HepG2 (cell line): ENCODE measurements around the gene CTF1. TPM values are rescaled to one million over a fixed set of nuclear protein-coding genes. Genes with fewer than 3 reads are reported as not detected.

ENCODE experiments used
- CBX1 ChIP-seq: IDR thresholded peaks from one replicate; pipeline ENCODE4 v1.6.1; 2016; ENCODE audit warnings: antibody characterized with exemption, low read depth
- CENPX ChIP-seq: sonication (generic); formaldehyde crosslinking; IDR thresholded peaks from 2 replicates; pipeline ENCODE4 v1.9.0; 2021; ENCODE audit warnings: mild to moderate bottlenecking, missing genetic modification reagents, moderate library complexity
- CREBL2 ChIP-seq: sonication (generic); formaldehyde crosslinking; IDR thresholded peaks from 2 replicates; pipeline ENCODE4 v1.8.1; 2023; ENCODE audit warnings: missing genetic modification reagents, mild to moderate bottlenecking, borderline replicate concordance
- FOSL2 ChIP-seq: sonication (generic); formaldehyde crosslinking; IDR thresholded peaks from 2 replicates; pipeline ENCODE4 v1.4.0; 2020; ENCODE audit warnings: missing genetic modification reagents
- FOXM1 ChIP-seq: sonication (generic); formaldehyde crosslinking; IDR thresholded peaks from 2 replicates; pipeline ENCODE4 v1.5.0; 2020; ENCODE audit warnings: missing genetic modification reagents
- HDAC1 ChIP-seq: sonication (generic); formaldehyde crosslinking; IDR thresholded peaks from 2 replicates; pipeline ENCODE4 v1.5.1; 2020; ENCODE audit warnings: mild to moderate bottlenecking, missing genetic modification reagents
- HNRNPUL1 ChIP-seq: fragments of 200-400 bp; formaldehyde crosslinking; IDR thresholded peaks from 2 replicates; pipeline ENCODE4 v1.6.1; 2017; ENCODE audit warnings: low read depth, mild to moderate bottlenecking, low read length, moderate library complexity
- JARID2 ChIP-seq: sonication (generic); formaldehyde crosslinking; IDR thresholded peaks from 2 replicates; pipeline ENCODE4 v1.8.1; 2023; ENCODE audit warnings: missing genetic modification reagents, inconsistent platforms; ENCODE audit not compliant: insufficient replicate concordance
- KDM5A ChIP-seq: fragments of 200-600 bp; sonication (generic); IDR thresholded peaks from 2 replicates; pipeline ENCODE4 v1.7.0; 2018; ENCODE audit warnings: antibody characterized with exemption, mild to moderate bottlenecking, low read length, borderline replicate concordance
- NRL ChIP-seq: sonication (generic); formaldehyde crosslinking; IDR thresholded peaks from 2 replicates; pipeline ENCODE4 v1.5.0; 2020; ENCODE audit warnings: missing genetic modification reagents, mild to moderate bottlenecking, moderate library complexity, borderline replicate concordance
- RAD21 ChIP-seq: fragments of 450-650 bp; formaldehyde crosslinking; IDR thresholded peaks from 2 replicates; pipeline ENCODE4 v1.5.0; 2020; ENCODE audit warnings: mild to moderate bottlenecking
- SATB2 ChIP-seq: sonication (generic); formaldehyde crosslinking; IDR thresholded peaks from 2 replicates; pipeline ENCODE4 v1.5.0; 2020; ENCODE audit warnings: missing genetic modification reagents
- SMAD1 ChIP-seq: sonication (generic); formaldehyde crosslinking; IDR thresholded peaks from 2 replicates; pipeline ENCODE4 v1.4.0; 2020; ENCODE audit warnings: missing genetic modification reagents, low read depth, mild to moderate bottlenecking, borderline replicate concordance
- SMYD3 ChIP-seq: sonication (generic); formaldehyde crosslinking; IDR thresholded peaks from 2 replicates; pipeline ENCODE4 v1.8.1; 2023; ENCODE audit warnings: mild to moderate bottlenecking, missing genetic modification reagents
- SOX13 ChIP-seq, 3 experiments: fragments of 450-650 bp in 1 of 3; sonication (generic) in 1 of 3; formaldehyde crosslinking in 1 of 3; IDR thresholded peaks in 2 of 3; conservative IDR thresholded peaks in 1 of 3; 2 replicates each; pipeline versions ENCODE4 v1.5.0 to v1.6.1; 2016 to 2020; ENCODE audit warnings: antibody characterized with exemption in 1 of 3, mild to moderate bottlenecking in 1 of 3, missing compliant biosample characterization in 1 of 3, missing genetic modification reagents in 1 of 3, moderate library complexity in 1 of 3
- SOX5 ChIP-seq: IDR thresholded peaks from 2 replicates; pipeline ENCODE4 v1.6.1; 2016; ENCODE audit warnings: borderline replicate concordance
- SRF ChIP-seq: IDR thresholded peaks from 2 replicates; pipeline ENCODE4 v1.6.1; 2011; ENCODE audit warnings: mild to moderate bottlenecking, low read depth, low read length, moderate library complexity
- ZBTB4 ChIP-seq: sonication (generic); formaldehyde crosslinking; IDR thresholded peaks from 2 replicates; pipeline ENCODE4 v1.4.0; 2020; ENCODE audit warnings: missing genetic modification reagents, mild to moderate bottlenecking, borderline replicate concordance
- ZNF251 ChIP-seq: sonication (generic); formaldehyde crosslinking; IDR thresholded peaks from 2 replicates; pipeline ENCODE4 v1.9.0; 2021; ENCODE audit warnings: mild to moderate bottlenecking, missing genetic modification reagents
- ZNF331 ChIP-seq: sonication (generic); formaldehyde crosslinking; IDR thresholded peaks from 2 replicates; pipeline ENCODE4 v1.4.0; 2020; ENCODE audit warnings: missing genetic modification reagents
- ZNF589 ChIP-seq: sonication (generic); formaldehyde crosslinking; conservative IDR thresholded peaks from 2 replicates; pipeline ENCODE4 v1.8.0; 2022; ENCODE audit warnings: mild to moderate bottlenecking, moderate library complexity, missing genetic modification reagents
- ZNF660 ChIP-seq: sonication (generic); formaldehyde crosslinking; IDR thresholded peaks from 2 replicates; pipeline ENCODE4 v1.5.1; 2020; ENCODE audit warnings: mild to moderate bottlenecking, low read depth, missing genetic modification reagents, borderline replicate concordance
- ZNF7 ChIP-seq: IDR thresholded peaks from 2 replicates; pipeline ENCODE4 v1.6.1; 2016; ENCODE audit warnings: missing biosample characterization, missing genetic modification reagents
- ZNF703 ChIP-seq: sonication (generic); formaldehyde crosslinking; IDR thresholded peaks from 2 replicates; pipeline ENCODE4 v1.5.1; 2020; ENCODE audit warnings: missing genetic modification reagents, mild to moderate bottlenecking, moderate library complexity, borderline replicate concordance
- ZNF747 ChIP-seq: sonication (generic); formaldehyde crosslinking; IDR thresholded peaks from 2 replicates; pipeline ENCODE4 v1.8.1; 2023; ENCODE audit warnings: missing genetic modification reagents, mild to moderate bottlenecking, borderline replicate concordance
- ZNF766 ChIP-seq: sonication (generic); formaldehyde crosslinking; IDR thresholded peaks from 2 replicates; pipeline ENCODE4 v1.5.0; 2020; ENCODE audit warnings: missing genetic modification reagents, borderline replicate concordance
- ZNF83 ChIP-seq: sonication (generic); formaldehyde crosslinking; IDR thresholded peaks from 2 replicates; pipeline ENCODE4 v1.4.0; 2020; ENCODE audit warnings: missing genetic modification reagents, mild to moderate bottlenecking, borderline replicate concordance
- ZSCAN12 ChIP-seq: sonication (generic); formaldehyde crosslinking; IDR thresholded peaks from 2 replicates; pipeline ENCODE4 v1.9.0; 2021; ENCODE audit warnings: mild to moderate bottlenecking, missing genetic modification reagents
- ZZZ3 ChIP-seq: sonication (generic); formaldehyde crosslinking; IDR thresholded peaks from 2 replicates; pipeline ENCODE4 v1.4.0; 2020; ENCODE audit warnings: missing genetic modification reagents, mild to moderate bottlenecking, borderline replicate concordance
- polyA plus RNA-seq, 8 experiments: library from polyadenylated mRNA; depleted of rRNA in 3 of 8; stranded (reverse) in 7 of 8; unstranded in 1 of 8; fragments of >200 nt; fragmentation: Illumina TruSeq in 4 of 8; extraction: Trizol in 4 of 8; gene quantifications; 2 replicates each; pipeline versions ENCODE4 v1.2.1 to v1.2.3, GENCODE V29; 2011 to 2016; ENCODE audit warnings: low read depth in 4 of 8, missing spikeins in 1 of 8, mixed read lengths in 1 of 8; ENCODE audit not compliant: insufficient read depth in 1 of 8
- total RNA-seq, 5 experiments: library from RNA; depleted of rRNA; stranded (reverse); fragments of >200 nt; fragmentation: Illumina TruSeq; extraction: Trizol; gene quantifications; 2 replicates each; pipeline ENCODE4 v1.2.3, GENCODE V29; 2016; ENCODE audit warnings: low read depth in 1 of 5

Gene CTF1
- total and polyA plus RNA-seq, 2 of the 13 experiments (the other 11 are each of a cell fraction or from before 2014, with no cell fraction given): 0.13 to 1.8 TPM

- TF ChIP-seq SMYD3 (CRISPR knock-in tag): peak; percentile 92; the same call in 1 of the 2 replicates
- no peak for TF ChIP-seq SATB2
- TF ChIP-seq KDM5A: no peak
- TF ChIP-seq ZNF7 (CRISPR knock-in tag): no peak
- TF ChIP-seq CBX1: no peak
- TF ChIP-seq CREBL2 (CRISPR knock-in tag): no peak
- TF ChIP-seq ZNF766 (CRISPR knock-in tag): peak; percentile 79; the same call in 1 of the 2 replicates
- TF ChIP-seq FOSL2 (CRISPR knock-in tag): no peak; the same call in none of the 2 replicates
- no peak for TF ChIP-seq JARID2 (CRISPR knock-in tag)
- peak; percentile 60 for TF ChIP-seq SOX13 (IDR thresholded peaks at IDR 0.05)
- TF ChIP-seq SOX13 (CRISPR knock-in tag; conservative IDR thresholded peaks at IDR 0.05 in 1 of 2, IDR thresholded peaks at IDR 0.05 in 1 of 2): peak in 1 of 2 experiments; percentile 75; a peak in 2 of 4 replicates
- no peak for TF ChIP-seq ZNF251
- no peak for TF ChIP-seq CENPX (CRISPR knock-in tag)
- no peak; the same call in 1 of the 2 replicates for TF ChIP-seq SMAD1 (CRISPR knock-in tag)
- TF ChIP-seq ZNF747 (CRISPR knock-in tag): peak; percentile 11; the same call in 1 of the 2 replicates
- TF ChIP-seq ZNF660 (CRISPR knock-in tag): no peak
- TF ChIP-seq ZNF589 (CRISPR knock-in tag): no peak
- peak; percentile 80 for TF ChIP-seq HDAC1 (CRISPR knock-in tag)
- 0 out of 2 replicates have a peak, but pooled peaks have one; percentile 52 for TF ChIP-seq ZNF83 (CRISPR knock-in tag)
- no peak for TF ChIP-seq HNRNPUL1
- no peak; the same call in 1 of the 2 replicates for TF ChIP-seq SRF
- TF ChIP-seq ZNF703: no peak
- peak; percentile 34 for TF ChIP-seq ZZZ3
- no peak for TF ChIP-seq ZSCAN12 (CRISPR knock-in tag)
- TF ChIP-seq ZBTB4: no peak
- peak; percentile 50 for TF ChIP-seq ZNF331 (CRISPR knock-in tag)
- peak; percentile 15; the same call in 1 of the 2 replicates for TF ChIP-seq NRL (CRISPR knock-in tag)
- no peak for TF ChIP-seq FOXM1 (CRISPR knock-in tag)
- TF ChIP-seq SOX5: peak; percentile 81
- TF ChIP-seq RAD21 (CRISPR knock-in tag): no peak; the same call in 1 of the 2 replicates
Observed at GRCh38 chr16:30922420-30922959, 26.1 kb downstream of the CTF1 start (continued).
